GM12878 (cell line): ENCODE data around the gene PTPRN2. TPM values are rescaled to one million over a fixed set of nuclear protein-coding genes. Genes with fewer than 3 reads are reported as not detected.

ENCODE experiments used
- ATAC-seq: fragments of 200-7000 bp; cut with Tn5 transposase; 3 replicates; pipeline ENCODE4 v1.9.1; 2020; ENCODE audit warnings: mild to moderate bottlenecking, moderate library complexity
- BruUV-seq: library from RNA; stranded (reverse); fragments of 400-500 nt; replicated peaks from 2 replicates; lab custom pipeline; 2021; lab: Mats Ljungman, UMichigan
- CTCF ChIA-PET: fragments of 300-600 bp; sonication (Branson Sonifier 250); formaldehyde crosslinking; extraction: SDS; loops from one replicate; lab custom pipeline; 2021; ENCODE audit warnings: inconsistent platforms; lab: Yijun Ruan, JAX
- POLR2A ChIA-PET: fragments of 350-600 bp; formaldehyde crosslinking; extraction: SDS; loops from one replicate; lab custom pipeline; 2021; ENCODE audit warnings: inconsistent platforms; lab: Charles Lee
- RAD21 ChIA-PET: fragments of 300-600 bp; sonication (Branson Sonifier 250); formaldehyde crosslinking; loops from one replicate; lab custom pipeline; 2023; ENCODE audit warnings: antibody characterized with exemption; ENCODE audit not compliant: unreplicated experiment; lab: Charles Lee
- SMC1A ChIA-PET: fragments of 300-600 bp; sonication (Branson Sonifier 250); formaldehyde crosslinking; loops from one replicate; lab custom pipeline; 2023; ENCODE audit not compliant: unreplicated experiment, uncharacterized antibody; lab: Charles Lee
- DNase-seq: peaks from one replicate; pipeline ENCODE4 v3.0.0-alpha.2; 2011; ENCODE audit warnings: low read depth, low spot score
- FAIRE-seq: peaks from 3 replicates; lab custom pipeline; 2011; peaks lifted over from hg19 to GRCh38; lab: Jason Lieb, UNC
- H2AFZ ChIP-seq: 2 replicates; pipeline ENCODE4 v1.6.0; 2011; ENCODE audit warnings: low read depth, low read length, control low read depth; ENCODE audit not compliant: control insufficient read depth
- H3K27ac ChIP-seq: 2 replicates; pipeline ENCODE4 v1.5.1; 2011; ENCODE audit warnings: control low read depth; ENCODE audit not compliant: control insufficient read depth, insufficient read depth
- H3K27me3 ChIP-seq, 2 experiments: replicated peaks in 1 of 2; 2 replicates each; pipeline versions ENCODE4 v1.6.0 to v1.6.1; 2011; ENCODE audit warnings: low read length in 1 of 2; ENCODE audit not compliant: control insufficient read depth in 2 of 2, insufficient read depth in 2 of 2
- H3K36me3 ChIP-seq, 2 experiments: 2 replicates each; pipeline ENCODE4 v1.5.1; 2011; ENCODE audit warnings: low read length in 1 of 2; ENCODE audit not compliant: control insufficient read depth in 2 of 2, insufficient read depth in 2 of 2
- H3K4me1 ChIP-seq: 2 replicates; pipeline ENCODE4 v1.6.1; 2011; ENCODE audit warnings: mild to moderate bottlenecking, low read length, moderate library complexity, mixed read lengths; ENCODE audit not compliant: control insufficient read depth, insufficient read depth
- H3K4me2 ChIP-seq: 2 replicates; pipeline ENCODE4 v1.6.0; 2011; ENCODE audit warnings: control low read depth; ENCODE audit not compliant: control insufficient read depth, insufficient read depth
- H3K4me3 ChIP-seq: fragments of 200-600 bp; sonication (generic); 2 replicates; pipeline ENCODE4 v1.5.1; 2016
- H3K79me2 ChIP-seq: 2 replicates; pipeline ENCODE4 v1.6.0; 2011; ENCODE audit warnings: low read length; ENCODE audit not compliant: control insufficient read depth, insufficient read depth
- H3K9ac ChIP-seq: 2 replicates; pipeline ENCODE4 v1.8.0; 2011; ENCODE audit warnings: low read length, control low read depth, mixed read lengths; ENCODE audit not compliant: control insufficient read depth, insufficient read depth
- H3K9me3 ChIP-seq: replicated peaks from 3 replicates; pipeline ENCODE4 v1.5.1; 2011; ENCODE audit warnings: mild to moderate bottlenecking, low read length; ENCODE audit not compliant: control insufficient read depth, insufficient read depth
- H4K20me1 ChIP-seq: 2 replicates; pipeline ENCODE4 v1.6.0; 2011; ENCODE audit not compliant: control insufficient read depth, insufficient read depth
- ATF2 ChIP-seq: IDR thresholded peaks from 2 replicates; pipeline ENCODE4 v1.6.1; 2012; ENCODE audit warnings: low read length, inconsistent platforms
- E2F8 ChIP-seq: fragments of 450-650 bp; IDR thresholded peaks from 2 replicates; pipeline ENCODE4 v1.6.1; 2018; ENCODE audit warnings: mild to moderate bottlenecking, low read depth, moderate library complexity; ENCODE audit not compliant: partially characterized antibody
- HDGF ChIP-seq: fragments of 450-650 bp; IDR thresholded peaks from 2 replicates; pipeline ENCODE4 v1.6.1; 2016; ENCODE audit warnings: antibody characterized with exemption
- NKRF ChIP-seq: fragments of 450-650 bp; conservative IDR thresholded peaks from 2 replicates; pipeline ENCODE4 v1.6.1; 2017; ENCODE audit warnings: mild to moderate bottlenecking, moderate library complexity
- NR2C1 ChIP-seq: fragments of 450-650 bp; IDR thresholded peaks from 2 replicates; pipeline ENCODE4 v1.6.1; 2017; ENCODE audit warnings: antibody characterized with exemption, mild to moderate bottlenecking, moderate library complexity
- PKNOX1 ChIP-seq: fragments of 450-650 bp; IDR thresholded peaks from 2 replicates; pipeline ENCODE4 v1.6.1; 2016; ENCODE audit warnings: mild to moderate bottlenecking
- SUZ12 ChIP-seq: fragments of 200-600 bp; sonication (generic); IDR thresholded peaks from one replicate; pipeline ENCODE4 v1.6.1; 2018; ENCODE audit warnings: antibody characterized with exemption, mild to moderate bottlenecking; ENCODE audit not compliant: unreplicated experiment
- ZNF207 ChIP-seq: fragments of 450-650 bp; IDR thresholded peaks from 2 replicates; pipeline ENCODE4 v1.6.1; 2014; ENCODE audit warnings: antibody characterized with exemption, mild to moderate bottlenecking, borderline replicate concordance
- ZNF687 ChIP-seq: fragments of 450-650 bp; IDR thresholded peaks from 2 replicates; pipeline ENCODE4 v1.6.1; 2017; ENCODE audit warnings: mild to moderate bottlenecking, moderate library complexity
- WGBS: methylation state at CpG from one replicate; pipeline ENCODE4 v1.1.6; 2016; ENCODE audit warnings: low lambda C conversion rate; ENCODE audit not compliant: insufficient replicate concordance, insufficient coverage; ENCODE audit errors: missing lambda C conversion rate; 5-methylcytosine and 5-hydroxymethylcytosine counted together
- in situ Hi-C: fragments of 300-500 bp; cut with MboI; formaldehyde crosslinking; loops from 9 replicates; pipeline ENCODE4 v1.14.3; 2018; ENCODE audit warnings: mixed read lengths
- intact Hi-C: fragments of 100-400 bp; cut with micrococcal nuclease; formaldehyde crosslinking; loops from one replicate; pipeline ENCODE4 v1.14.2; 2022; ENCODE audit not compliant: unreplicated experiment
- polyA plus RNA-seq, 11 experiments: library from polyadenylated mRNA; depleted of rRNA in 4 of 11; unstranded in 6 of 11; stranded (reverse) in 5 of 11; fragments of >200 nt; fragmentation: Nextera tagmentation in 4 of 11; fragmentation: Illumina TruSeq in 1 of 11; extraction: Ambion mirVana in 4 of 11; extraction: Trizol in 1 of 11; gene quantifications; 1 replicate in 1 of 11; 2 replicates in 10 of 11; pipeline versions ENCODE4 v1.2.1 to v1.2.3, GENCODE V29; 2011 to 2016; ENCODE audit warnings: inconsistent platforms in 2 of 11, missing spikeins in 2 of 11, low read depth in 1 of 11
- total RNA-seq, 4 experiments: library from RNA; depleted of rRNA in 3 of 4; stranded (reverse); fragments of >200 nt in 3 of 4; fragmentation: Illumina TruSeq in 1 of 4; extraction: Trizol in 1 of 4; gene quantifications; 2 replicates each; pipeline versions ENCODE4 v1.2.1 to v1.2.3, GENCODE V29; 2013 to 2021

The PTPRN2 gene
- total and polyA plus RNA-seq, 10 of the 15 experiments (the other 5 are each of a cell fraction or from before 2014, with no cell fraction given), result 5.4 TPM; not detected in 9

- no peak for ATAC-seq
- in situ Hi-C loops (no loop called here), intact Hi-C loops (no loop called here)
- no peak for TF ChIP-seq SUZ12
- TF ChIP-seq E2F8, result no peak
- no peak for TF ChIP-seq ZNF207
- no peak for TF ChIP-seq ZNF687
- TF ChIP-seq ATF2, result no peak
- no peak for TF ChIP-seq HDGF
- no peak for TF ChIP-seq NKRF
- no peak for TF ChIP-seq PKNOX1
- no peak for TF ChIP-seq NR2C1
Measured at GRCh38 chr7:158314394-158314793, 273.2 kb downstream of the PTPRN2 start.

More at GRCh38 chr7:158314394-158314793, 273.2 kb downstream of the PTPRN2 start:
- H3K36me3 ChIP-seq, result no peaks in the 10 kb centered on the region
- BruUV-seq, result no TSS peak
- no peaks in the 10 kb centered on the region for H3K27me3 ChIP-seq
- FAIRE-seq (no peak), DNase-seq (no peak)
- no peaks in the 10 kb centered on the region; the same call in 1 of the 3 replicates for H3K9me3 ChIP-seq
- POLR2A ChIA-PET, result no interaction called here
- H3K4me2 ChIP-seq, result no peak overlapping the region
- H4K20me1 ChIP-seq, result no peaks in the 10 kb centered on the region
- H2AFZ ChIP-seq, result no peak overlapping the region
- RAD21 ChIA-PET, result no interaction called here
- no peak overlapping the region for H3K27ac ChIP-seq
- H3K79me2 ChIP-seq, result no peaks in the 10 kb centered on the region
- 73% methylated on average over 15 of the region's 15 CpGs for WGBS
- H3K4me3 ChIP-seq, result no peak overlapping the region
- H3K4me1 ChIP-seq, result no peaks in the 10 kb centered on the region
- CTCF ChIA-PET, result no interaction called here
- no peak overlapping the region for H3K9ac ChIP-seq
- SMC1A ChIA-PET, result no interaction called here
